DMS53 treated with DMSO at 0.1 percent for 48 hours (cell line): ENCODE results near the gene FGD3.
"Not testable (repeated sequence)": the region's sequence is repeated elsewhere in the genome, so short reads cannot be mapped to it uniquely, and the experiment has no call there.

Experiments
- DNase-seq: peaks from one replicate; lab custom pipeline; 2025; ENCODE audit not compliant: unreplicated experiment; lab: John Stamatoyannopoulos, UW

FGD3 gene

GRCh38 chr9:92947268-92948037 lies at the start of gene FGD3:
Gene FGD3, plus strand, starts transcription at chr9:92947523. Its CDS starts 28,734 bp downstream, at chr9:92976257.
- peak; percentile 17 for DNase-seq

- not testable (repeated sequence) for DNase-seq
Observed at GRCh38 chr9:92905137-92905536, 42.2 kb upstream of the FGD3 start.

DNA sequence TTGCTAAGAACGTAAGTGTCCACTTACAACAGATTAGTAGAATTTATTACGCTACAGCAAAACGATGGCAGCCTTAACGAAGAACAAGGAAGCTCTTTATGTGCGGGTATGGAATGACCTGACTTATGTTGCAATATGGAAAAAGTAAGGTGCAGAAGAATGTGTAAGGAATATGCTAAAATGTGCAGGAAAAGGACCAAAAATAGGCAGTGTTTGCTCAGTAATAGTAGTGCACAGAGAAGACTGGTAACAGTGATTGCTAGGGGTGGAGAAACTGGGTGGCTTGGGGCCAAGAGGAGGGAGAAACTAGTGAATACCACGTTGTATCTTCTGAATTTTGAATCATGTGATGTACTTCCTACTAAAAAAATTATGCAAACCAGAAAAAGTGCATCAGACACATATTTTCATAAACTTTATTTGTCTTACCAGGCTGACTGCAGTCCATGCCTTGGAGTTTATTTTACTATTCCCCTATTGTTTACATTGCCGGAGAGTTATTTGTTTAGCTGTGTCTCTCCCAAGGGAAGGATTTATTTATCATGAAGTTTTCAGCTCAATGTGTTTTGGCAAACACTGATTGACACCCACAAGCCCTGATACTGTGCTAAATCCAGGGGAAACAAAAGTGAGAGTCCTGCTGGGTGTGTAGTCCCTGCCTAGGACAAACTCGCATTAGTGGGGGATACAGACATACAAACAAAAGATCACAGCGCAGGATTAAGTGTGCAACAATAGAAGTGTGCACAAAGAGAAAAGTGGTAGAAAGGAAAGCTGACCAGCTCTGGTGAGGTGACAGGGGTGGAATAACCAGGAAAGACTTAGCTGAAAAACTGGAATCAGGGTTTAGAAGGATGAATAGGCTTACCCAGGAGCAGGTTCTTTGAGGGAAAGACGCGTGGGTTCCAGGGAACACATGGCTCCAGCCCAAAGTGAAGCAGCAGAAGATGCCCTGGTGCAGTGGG lies 35.5 kb upstream of the FGD3 start:
- no peak for DNase-seq

GRCh38 chr9:92917176-92917800 lies 30.0 kb upstream of the FGD3 start:
- DNase-seq, result no peak

DNA sequence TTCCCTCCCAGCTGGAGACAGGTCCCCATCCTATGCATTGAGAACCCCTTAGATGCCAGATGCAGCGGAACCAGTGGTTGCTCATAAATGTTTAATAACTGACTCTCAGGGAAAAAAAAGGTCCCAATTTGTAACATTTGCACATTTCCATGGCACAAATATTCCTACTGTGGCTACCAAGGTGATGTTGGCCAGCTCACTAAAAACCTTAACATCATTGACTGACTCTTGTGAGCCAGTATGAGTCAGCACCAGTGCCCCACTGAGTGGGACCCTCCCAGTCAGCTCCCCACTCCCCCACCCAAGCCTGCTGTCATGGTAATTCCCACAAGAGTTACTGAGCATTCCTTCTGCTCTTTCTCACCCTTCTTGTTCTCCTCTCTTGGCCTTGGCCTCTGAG lies 26.9 kb upstream of the FGD3 start:
- DNase-seq, result no peak

DNA sequence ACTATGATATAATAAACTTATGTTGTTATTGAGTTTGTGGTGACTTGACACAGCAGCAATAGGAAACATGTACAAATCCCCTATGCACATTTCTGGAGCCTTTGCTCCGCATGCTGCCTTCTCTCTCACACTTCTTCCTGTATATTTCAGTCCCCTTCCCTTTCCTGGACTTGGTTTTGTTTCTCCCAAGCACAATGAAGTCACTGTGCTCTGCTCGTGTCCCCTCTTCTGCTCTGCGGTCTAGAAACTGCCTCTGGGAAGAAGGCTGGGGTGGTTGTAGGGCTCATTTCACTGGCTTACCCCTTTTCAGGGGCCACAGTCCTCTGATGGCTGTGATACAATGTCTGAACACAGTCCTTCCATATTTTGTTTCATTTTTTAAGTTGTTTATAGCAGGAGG lies 15.7 kb upstream of the FGD3 start:
- no peak for DNase-seq

DNA sequence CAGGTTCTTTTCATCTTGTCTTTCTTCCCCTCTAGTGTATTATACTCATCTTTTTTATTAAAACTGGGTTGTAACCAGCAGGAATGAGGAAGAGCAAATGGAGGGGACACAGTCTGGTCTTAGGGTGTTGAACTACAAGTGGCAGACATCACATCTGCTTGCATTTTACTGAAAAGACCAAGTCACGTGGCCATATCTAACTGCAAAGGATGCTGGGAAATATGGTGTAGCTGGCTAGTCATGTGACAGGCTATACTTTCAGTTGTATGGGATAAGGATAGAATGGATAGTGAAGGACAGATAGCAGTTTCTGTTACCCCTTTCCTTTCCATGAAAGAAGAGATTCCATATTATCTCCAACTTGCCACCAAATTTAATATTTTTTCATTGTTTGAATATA lies 13.0 kb upstream of the FGD3 start:
- no peak for DNase-seq

- no peak for DNase-seq
Observed at GRCh38 chr9:92938025-92938424, 9.3 kb upstream of the FGD3 start.

- no peak for DNase-seq
Observed at GRCh38 chr9:92941861-92942260, 5.5 kb upstream of the FGD3 start.

- no peak for DNase-seq
Observed at GRCh38 chr9:92942688-92943616, 4.4 kb upstream of the FGD3 start.

DNA sequence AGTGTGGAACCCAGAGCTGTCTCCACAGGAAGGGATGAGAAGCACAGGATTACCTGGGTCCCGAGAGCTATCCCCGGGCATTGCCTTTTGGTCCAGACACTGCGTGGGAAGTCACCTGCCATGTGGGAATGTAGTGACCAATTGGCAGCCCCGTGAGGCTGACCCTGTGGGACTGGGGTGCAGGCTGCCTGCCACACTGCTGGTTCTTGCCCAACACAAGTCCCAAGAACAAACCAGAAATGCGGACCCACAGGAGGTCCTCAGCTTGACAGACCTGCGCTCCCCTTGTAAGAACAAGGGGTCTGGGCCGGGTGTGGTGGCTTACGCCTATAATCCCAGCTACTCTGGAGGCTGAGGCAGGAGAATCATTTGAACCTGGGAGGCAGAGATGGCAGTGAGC lies 2.4 kb upstream of the FGD3 start:
- no peak for DNase-seq

- DNase-seq, result no peak
Observed at GRCh38 chr9:92945796-92946195, 1.5 kb upstream of the FGD3 start.

DNA sequence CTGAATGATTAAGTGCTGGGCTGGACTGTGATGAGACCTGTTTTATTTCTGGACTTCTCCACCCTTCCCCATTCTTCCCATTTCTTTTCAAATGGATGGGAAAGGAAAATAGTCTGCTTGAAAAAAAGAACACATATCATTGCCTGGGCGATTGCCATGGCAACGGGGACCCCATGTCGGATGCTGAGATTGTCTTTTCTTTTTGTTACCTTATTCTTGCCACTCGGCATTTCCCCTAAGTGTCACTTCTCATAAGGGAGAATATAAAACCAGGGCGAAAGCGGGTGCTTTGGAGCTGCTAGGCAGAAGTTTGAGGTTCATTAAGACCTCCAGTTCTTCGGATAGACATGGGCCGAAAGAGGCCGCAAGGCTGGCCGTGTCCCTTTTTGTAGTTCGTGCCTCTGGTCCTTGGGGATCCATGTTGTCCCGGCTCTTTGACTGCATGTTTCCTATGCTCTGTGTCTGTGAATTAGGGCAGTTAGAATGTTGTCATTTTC lies 763 bp downstream of the FGD3 start:
- no peak for DNase-seq

- DNase-seq, result no peak
Observed at GRCh38 chr9:92948632-92949031, 1.3 kb downstream of the FGD3 start.

- DNase-seq, result no peak
Observed at GRCh38 chr9:92949266-92949982, 2.1 kb downstream of the FGD3 start.

GRCh38 chr9:92950359-92950955 lies 3.1 kb downstream of the FGD3 start:
- DNase-seq, result no peak

GRCh38 chr9:92952906-92953610 lies 5.7 kb downstream of the FGD3 start:
- DNase-seq, result no peak

DNA sequence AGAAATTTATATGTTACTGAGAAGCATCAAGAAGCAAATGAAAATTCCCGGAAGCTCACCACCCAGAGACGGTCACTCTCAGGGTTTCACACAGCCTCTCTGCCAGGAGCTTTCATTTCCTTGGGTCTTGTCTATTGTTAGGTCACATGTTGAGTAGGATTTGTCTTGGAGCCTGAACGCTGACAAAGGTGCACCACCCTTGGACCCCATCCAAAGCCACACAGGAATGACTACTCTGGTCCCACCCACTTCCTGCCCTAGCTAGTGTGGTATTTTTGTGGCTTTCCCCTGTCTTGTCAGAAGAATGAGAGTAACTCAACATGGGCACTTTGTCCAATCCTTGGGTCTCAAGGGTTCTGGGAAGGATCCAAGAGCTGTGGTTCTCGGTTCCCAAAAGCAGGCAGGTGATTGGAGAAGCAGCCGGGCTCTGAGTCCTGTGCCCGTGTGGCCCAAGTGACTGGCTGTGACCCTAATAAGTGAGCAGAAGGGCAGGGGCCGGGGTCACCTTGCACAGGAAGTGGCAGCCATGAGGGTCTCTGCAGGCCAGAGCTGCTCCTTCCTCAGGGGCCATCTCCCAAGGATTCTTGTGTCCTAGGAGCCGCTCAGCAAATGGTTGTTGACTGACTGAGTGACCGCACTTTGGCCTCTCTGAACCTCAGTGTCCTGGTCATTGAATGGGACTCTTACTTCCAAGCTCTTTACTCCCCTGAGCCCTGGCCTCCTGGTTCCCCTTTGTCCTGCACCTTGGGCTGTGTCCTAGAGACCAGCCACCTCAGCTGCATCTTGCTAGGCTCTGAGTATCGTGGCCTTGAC lies 6.9 kb downstream of the FGD3 start:
- DNase-seq, result no peak
